H7 (cell line): Measurements from ENCODE around the gene TANC2. TPM values are rescaled to one million over a fixed set of nuclear protein-coding genes. Genes with fewer than 3 reads are reported as not detected.

Experiments
- DNase-seq: peaks from one replicate; pipeline ENCODE4 v3.0.0; 2012
- H3K27me3 ChIP-seq: 2 replicates; pipeline ENCODE4 v1.6.0; 2011; ENCODE audit warnings: mild to moderate bottlenecking, low read length; ENCODE audit not compliant: control insufficient read depth, insufficient read depth
- H3K36me3 ChIP-seq: replicated peaks from 2 replicates; pipeline ENCODE4 v1.5.1; 2011; ENCODE audit warnings: low read length; ENCODE audit not compliant: control insufficient read depth, insufficient read depth
- H3K4me3 ChIP-seq: 2 replicates; pipeline ENCODE4 v1.5.1; 2011; ENCODE audit warnings: low read depth, mild to moderate bottlenecking, control low read depth, low read length, moderate library complexity; ENCODE audit not compliant: insufficient read depth
- total RNA-seq: library from RNA; depleted of rRNA; stranded (reverse); fragments of >200 nt; shearing (Covaris generic); gene quantifications from 2 replicates; pipeline ENCODE4 v1.2.3, GENCODE V29; 2014; rRNA removed

TANC2 gene
- total RNA-seq, 1 experiment from 2014 or later, result 2.1 TPM

DNA sequence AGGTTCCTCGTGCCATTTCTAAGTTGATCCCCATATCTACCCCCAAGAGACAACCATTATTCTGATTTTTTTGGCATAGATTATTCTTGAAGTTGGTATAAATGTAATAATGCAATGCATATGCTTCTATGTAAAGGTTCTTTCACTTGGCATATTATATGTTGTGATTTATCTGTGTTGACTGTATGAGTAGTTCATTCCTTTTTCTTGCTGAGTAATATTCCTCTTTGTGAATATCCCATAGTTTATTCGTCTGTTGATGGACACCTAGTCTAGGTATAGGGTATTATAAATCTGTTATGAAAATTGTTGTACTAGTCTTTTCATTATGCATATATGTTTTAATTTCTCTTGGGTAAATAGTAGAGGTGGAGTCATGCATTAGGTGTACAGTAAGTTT, 36.6 kb downstream of the TANC2 start:
- DNase-seq, result no peak
- no peak overlapping the region for H3K4me3 ChIP-seq
- no peaks in the 10 kb centered on the region for H3K36me3 ChIP-seq
- no peaks in the 10 kb centered on the region for H3K27me3 ChIP-seq

DNA sequence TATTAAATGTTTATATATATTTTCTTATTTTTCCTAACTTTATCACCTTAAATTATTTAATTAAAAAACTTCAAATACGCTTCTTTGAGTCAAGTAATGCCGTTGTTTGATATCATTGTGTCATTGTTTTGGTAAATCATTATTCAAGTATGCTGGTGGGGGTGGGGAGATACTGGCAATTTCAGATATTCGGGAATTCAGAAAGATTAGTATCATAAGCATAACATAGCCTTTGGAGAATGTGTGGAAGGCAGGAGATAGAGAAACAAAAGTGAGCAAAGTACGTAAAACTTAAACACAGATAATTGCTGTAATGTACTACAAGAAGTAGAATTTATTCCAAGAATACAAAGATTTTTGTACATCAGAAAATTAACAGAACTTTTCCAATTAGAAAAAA, 49.8 kb downstream of the TANC2 start:
- Histone ChIP-seq H3K4me3 (no peak overlapping the region), H3K27me3 (no peaks in the 10 kb centered on the region), H3K36me3 (no peaks in the 10 kb centered on the region)
- no peak for DNase-seq

Other genes with a start within 250 kb of the TANC2 start
- 0.03 and 0.41 TPM in 2 replicates for gene MARCHF10, start 157.9 kb upstream of the TANC2 start, total RNA-seq